Right kidney (tissue), 1 donor: ENCODE measurements around the gene SCTR.

ENCODE experiments used
- DNase-seq: peaks from one replicate; pipeline ENCODE4 v3.0.0-alpha.2; 2016

Gene SCTR

DNA sequence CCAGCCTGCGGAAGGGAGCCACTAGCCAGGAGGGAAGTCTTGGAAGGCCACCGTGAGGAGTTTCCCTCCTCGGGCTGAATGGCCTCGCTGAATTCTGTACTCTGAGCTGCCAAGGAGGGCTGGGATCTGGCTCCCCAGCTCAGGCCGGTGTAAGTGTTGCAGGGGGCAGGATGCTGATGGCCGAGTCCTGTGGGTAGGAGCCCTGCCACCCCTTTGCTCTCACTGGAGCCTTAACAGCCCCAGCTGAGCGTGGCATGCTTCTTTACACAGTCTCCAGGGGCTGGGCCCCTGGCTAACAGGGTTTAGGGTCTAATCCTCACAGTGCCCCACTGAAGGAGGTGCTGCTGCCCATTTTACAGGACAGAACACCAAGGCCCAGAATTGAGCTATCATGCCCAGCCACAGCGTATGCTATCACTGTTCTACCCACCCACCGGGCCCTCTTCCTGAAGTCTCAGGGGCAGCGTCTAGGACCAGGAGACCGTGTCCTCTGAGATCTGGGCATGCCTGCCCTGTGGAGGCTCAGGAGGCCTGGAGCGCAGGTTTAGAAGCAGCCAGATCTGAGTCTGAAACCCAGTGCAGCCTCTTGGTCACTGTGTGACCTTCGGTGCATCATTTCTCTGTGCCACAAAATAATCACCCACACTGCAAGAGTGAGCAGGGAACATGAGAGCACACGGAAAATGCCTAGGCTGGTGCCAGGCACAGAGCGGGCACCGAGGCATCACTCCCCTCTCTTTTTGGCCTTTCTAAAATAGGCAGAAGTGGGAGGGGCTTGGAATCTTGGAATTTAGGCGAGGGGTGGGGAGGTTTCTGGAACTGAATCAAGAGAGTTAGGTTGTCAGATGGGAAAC lies 49.7 kb downstream of the SCTR start:
- DNase-seq, result no peak

DNA sequence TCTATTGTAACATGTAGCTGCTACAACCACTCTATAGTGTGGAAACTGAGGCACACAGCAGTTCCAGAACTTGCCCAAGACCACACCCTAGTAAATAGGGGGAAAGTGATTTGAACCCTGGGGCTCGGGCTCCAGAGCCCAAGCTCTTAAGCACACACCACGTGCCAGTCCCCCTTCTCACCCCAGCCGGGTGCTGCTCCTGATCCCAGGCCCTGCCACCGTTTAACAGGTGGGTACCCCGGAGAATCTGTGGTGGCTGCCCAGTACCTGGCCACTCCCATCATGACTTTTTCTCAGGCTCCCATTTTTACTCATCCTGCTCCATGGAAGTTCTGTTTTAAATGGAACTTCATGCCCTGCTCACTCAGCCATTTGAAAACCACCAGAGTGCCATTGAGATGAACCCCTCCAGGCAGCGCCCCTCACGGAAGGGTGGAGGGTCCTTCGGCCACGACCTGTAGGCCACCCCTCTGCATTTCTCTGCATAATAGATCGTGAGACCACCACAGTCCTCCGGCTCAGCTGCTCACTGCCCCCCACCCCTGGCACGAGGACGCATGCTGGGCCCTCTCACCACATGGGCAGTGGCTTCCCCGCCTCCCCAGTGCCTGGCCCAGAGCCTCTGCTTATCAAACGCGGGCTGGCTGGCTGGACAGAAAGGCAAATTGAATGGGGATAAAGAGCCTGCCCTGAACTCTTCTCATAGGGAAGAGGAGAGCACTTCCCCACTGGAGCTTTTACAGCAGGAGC lies 50.5 kb downstream of the SCTR start:
- DNase-seq, result no peak

DNA sequence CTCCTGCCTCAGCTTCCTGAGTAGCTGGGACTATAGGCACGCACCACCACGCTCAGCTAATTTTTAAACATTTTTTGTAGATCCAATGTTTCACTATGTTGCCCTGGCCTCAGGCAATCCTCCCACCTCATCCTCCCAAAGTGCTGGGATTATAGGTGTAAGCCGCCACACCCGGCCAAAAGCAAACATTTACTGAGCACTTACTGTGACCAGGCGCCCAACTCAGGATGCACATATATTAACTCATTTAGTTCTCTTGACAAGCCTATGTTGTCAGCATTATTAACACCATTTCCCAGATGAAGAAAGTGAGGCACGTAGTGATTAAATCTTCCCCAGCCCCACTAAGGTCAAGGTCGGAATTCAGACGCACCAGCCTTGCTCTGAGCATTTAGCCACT lies 51.5 kb downstream of the SCTR start:
- no peak for DNase-seq

DNA sequence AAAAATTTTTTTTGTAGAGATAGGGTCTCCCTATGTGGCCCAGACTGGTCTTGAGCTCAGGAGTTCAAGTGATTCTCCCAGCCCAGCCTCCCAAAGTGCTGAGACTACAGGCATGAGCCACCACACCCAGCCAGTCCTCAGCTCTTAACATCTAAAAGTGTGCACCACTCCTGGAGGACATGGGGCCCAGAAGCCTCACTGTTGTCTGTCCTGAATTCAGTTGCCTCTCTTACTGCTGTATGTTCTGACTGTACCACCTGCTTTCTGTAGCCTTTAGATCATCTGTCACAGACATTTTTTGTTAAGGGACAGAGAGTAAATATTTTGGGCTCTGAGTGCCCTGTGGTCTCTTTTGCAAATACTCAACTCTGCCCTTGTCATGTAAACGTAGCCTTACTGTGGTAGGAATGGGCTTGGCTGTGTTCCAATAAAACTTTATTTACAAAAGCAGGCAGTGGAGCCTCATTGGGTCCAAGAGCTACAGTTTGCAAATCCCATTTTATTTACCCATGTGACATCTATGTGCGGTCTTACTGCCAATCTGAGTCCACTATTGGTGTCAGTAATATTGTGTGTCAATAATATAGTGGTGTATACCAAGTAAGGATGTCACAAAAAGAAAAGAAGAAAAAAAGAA lies 54.5 kb downstream of the SCTR start:
- no peak for DNase-seq

DNA sequence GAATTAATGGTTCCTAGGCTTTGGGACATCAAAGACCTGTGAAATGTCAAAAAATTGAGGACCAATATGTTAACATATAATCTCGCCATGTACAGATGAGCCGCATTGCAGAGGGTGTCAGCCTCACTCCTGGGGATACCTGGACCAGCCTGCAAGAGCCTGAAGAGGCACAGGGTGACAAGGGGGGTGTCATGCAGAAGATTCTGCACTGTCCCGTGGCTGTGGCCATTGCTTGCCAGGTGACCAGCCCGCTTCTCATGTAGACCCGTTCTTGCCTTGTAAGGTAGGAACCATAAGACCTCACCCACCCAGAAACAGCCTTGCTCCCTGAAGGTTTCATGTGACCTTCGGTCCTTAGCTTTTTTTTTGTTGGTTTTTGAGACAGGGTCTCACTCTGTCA lies 55.2 kb downstream of the SCTR start:
- no peak for DNase-seq

DNA sequence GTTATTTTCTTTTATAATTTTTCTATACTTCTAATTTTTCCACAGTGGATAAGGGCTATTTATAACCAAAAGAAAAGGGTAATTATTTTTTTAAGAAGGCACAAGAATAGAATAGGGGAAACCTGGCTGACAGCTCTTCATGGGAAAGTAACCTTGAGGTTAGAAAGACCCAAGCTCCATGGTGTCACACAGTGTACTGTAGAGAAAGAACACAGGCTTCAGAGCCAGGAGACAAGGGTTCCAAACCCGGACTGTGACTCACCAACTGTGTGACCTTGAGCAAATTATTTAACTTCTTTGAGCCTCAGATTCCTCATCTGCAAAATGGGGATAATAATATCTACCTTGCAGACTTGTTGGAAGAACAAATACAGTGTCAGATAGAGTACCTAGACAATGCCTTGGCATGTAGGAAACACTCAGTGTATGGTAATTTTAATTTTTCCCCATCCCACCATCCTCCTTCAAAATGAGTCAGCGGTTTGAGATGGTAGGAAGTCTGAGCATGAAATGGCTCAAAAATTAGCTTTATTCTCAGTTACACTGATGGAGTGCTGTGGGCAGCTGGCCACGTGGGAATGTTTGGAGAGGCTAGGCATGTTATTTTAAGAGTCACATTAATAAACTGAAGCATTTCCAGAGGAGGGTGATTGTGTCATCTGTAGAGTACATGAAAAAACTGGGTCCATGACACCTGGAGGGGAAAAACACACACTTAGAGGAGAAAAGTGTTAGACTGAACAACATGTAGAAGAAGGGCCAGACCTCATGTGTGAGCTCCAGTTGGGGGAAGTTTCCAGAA lies 55.9 kb downstream of the SCTR start:
- no peak for DNase-seq

DNA sequence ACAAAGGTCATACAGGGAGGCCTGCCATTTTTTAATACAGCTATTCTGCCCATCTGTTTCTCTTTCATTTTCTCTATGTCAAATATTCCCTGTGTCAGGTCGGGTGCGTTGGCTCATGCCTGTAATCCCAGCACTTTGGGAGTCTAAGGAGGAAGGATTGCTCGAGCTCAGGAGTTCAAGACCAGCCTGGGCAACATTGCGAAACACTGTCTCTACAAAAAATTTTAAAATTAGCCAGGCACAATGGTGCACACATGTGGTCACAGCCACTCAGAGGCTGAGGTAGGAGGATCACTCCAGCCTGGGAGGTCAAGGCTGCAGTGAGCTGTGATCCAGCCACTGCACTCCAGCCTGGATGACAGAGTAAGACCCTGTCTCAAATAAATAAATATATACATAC lies 57.9 kb downstream of the SCTR start:
- no peak for DNase-seq

DNA sequence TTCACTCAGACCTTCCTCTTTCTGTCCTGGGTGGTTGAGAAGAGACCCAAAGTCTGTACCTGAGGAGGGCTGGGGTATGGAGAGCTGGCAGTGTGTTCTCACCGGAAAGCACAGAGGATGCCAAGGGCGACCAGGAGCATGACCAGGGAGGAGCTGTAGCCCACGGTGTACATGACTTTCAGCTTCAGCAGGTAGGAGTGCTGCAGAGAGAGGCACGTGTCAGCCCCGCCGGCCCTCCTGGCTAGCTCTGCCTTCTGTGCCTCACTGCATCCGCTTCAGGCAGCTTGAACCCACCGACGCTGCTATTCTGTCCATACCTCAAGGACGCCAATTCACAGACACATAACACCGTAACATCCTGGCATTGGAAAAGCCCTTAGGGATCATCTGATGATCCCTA lies 58.6 kb downstream of the SCTR start:
- DNase-seq, result no peak

DNA sequence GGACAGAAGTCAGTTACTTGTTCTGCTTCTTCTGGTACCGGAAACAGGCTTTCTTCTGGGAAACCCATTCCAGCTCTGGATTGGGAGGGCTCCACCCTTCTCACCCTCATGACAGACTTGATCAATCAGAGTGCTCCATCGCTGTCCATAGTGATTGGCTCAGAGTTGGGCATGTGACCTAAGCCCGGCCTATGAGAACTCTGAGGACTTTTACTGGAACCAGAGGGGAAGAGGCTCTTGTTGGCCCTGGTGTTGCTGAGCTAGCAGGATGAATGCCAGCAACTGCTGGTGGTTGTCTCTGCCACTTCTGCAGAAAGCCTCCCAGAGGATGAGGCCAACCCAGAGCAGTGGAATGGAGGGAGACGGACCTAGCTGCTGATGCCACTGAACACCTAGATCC lies 59.3 kb downstream of the SCTR start:
- DNase-seq, result no peak

DNA sequence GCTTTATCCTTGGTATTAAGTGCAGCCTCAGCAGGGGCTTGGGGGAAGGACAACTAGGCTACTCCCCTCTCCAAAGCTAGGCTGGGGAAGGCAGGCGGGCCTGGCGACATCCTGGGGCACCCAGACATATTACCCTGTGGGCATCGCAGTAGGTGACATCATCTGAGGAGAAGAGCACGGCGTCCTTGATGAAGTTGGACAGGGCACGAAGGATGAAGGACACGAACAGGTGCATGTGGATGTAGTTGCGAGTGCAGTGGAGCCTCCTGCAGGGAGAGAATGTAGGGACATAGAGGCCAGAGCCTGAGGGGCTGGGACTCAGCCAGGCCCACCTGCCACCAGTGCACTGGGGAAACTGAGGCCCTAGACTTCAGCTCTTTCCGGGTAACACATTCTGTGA lies 60.3 kb downstream of the SCTR start:
- no peak for DNase-seq

DNA sequence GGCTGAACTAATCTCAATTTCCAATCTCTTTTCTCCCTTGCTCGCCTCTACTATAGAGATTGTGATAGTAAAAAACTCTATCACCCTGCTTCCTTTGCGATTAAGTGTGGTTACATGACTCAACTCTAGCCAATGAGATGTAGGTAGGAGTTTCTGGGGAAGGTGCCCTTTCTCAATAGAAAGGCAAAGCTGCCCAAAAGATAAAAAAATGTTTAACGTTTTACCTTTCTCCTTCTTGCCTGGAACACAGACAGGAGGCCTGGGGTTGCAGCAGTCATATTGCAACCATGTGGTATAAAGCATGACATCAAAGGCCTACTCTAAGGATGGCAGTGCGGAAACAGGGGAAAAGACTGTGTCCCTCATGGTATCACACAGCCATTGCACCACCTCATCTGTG lies 61.1 kb downstream of the SCTR start:
- no peak for DNase-seq

DNA sequence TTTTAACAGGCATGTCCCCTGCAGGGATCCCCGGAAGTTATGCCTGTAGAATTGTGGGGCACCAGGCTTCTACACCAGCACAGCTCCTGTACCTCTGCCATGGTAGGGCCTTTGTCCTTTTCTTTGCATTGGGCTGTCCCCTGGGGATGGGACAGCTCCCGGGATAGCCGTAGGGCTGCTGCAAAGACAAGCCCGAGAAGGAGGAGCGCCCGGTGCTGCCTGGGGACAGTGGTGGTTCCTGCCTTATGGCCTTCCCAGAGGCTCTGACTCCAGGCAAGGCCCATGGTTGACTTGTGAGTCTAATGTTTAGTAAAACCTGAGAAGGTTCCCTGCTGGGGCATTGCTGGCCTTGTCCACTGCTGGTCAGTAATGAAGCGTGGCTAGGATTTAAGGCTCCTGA lies 61.7 kb downstream of the SCTR start:
- DNase-seq, result no peak

DNA sequence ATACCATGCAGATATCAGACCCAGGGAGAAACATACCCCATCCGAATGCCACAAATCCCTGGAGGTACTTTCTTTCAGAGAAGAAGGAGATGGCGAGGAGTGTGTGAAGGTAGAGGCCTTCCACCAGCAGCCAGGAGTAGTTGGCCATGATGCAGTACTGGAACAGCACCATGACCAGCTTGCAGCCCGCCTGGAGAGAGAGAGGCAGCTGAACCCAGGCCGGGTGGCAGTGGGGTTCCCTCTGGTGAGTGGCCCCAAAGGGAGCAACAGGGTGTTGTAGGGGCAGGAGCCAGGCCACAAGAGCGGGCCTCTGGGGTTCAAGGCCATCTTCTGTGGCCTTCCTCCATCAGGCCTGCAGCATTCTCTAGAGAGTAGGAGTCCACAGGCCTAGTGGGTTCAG lies 62.5 kb downstream of the SCTR start:
- no peak for DNase-seq

DNA sequence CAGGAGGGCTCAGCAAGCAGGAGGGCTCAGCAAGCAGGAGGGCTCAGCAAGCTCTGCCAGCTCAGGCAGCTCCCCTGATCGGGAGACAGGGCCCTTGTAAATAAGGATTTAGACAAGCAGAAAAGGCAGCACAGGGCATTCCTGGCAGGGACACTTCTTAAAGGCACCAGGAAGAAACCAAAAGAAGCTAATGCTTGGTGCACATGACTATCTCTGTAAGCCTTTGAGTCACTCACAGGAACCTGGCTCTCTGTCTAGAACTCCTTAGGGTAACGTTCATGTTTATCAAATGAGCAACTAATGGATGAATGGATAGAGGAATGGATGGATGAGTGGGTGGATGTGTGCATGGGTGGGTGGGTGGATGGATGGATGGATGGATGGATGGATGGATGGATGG lies 64.2 kb downstream of the SCTR start:
- no peak for DNase-seq

DNA sequence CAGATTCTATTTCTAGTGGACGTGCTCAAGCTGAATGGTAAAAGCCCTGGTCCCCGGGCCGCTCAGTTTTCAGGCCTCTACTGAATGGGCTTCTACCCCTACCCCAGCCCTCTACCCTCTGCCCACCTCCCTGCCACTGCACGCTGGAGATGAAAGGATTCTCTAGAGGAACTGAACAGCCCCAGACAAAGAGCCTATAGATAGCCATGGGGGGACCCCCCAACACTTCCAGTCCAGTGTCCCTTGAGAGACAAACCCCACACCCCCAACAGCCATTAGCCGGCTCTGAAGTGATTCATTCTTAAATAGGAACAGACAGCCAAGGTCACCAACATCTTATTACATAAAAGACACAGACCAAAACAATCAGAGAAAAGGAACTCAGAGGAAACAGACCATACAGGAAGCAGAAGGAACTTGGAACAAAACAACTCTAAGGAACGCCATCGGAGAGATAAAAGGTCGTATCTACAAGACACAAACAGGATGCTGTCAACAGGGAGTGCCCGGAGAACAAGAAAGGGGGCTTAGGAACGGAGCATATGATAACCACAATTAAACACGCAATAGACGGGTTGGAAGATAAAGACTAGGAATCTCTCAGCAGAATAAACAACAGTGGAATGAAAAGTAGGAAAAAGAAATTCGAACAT lies 69.1 kb downstream of the SCTR start:
- no peak for DNase-seq

DNA sequence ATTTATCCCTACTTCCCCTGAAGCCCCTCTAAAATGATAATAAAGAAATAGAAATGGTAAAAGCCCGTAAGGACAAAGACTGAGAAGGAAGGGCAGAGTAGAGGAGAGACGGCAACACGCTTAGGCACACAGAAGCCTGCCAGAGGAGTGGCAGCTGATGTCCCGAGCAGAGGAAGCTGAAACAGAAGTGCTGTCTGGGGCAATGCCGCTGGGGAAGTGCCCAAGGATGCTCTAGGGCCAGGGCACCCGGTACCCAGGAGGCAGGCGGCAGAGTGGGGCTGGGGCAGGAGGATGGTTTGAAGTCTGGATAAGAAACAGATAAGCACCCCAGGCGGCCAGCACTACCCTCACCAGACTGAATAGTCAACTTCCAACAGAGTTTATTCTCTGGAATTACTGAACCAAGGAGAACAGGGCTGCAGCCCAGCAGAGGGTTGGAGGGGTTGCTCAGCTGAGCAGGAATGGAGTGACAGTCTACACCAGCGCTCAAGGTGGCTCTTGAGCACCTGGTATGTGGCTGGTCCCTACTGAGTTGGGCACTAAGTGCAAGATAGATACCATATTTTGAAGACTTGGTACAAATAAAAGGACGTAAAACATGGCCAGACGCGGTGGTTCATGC lies 70.2 kb downstream of the SCTR start:
- DNase-seq, result no peak

DNA sequence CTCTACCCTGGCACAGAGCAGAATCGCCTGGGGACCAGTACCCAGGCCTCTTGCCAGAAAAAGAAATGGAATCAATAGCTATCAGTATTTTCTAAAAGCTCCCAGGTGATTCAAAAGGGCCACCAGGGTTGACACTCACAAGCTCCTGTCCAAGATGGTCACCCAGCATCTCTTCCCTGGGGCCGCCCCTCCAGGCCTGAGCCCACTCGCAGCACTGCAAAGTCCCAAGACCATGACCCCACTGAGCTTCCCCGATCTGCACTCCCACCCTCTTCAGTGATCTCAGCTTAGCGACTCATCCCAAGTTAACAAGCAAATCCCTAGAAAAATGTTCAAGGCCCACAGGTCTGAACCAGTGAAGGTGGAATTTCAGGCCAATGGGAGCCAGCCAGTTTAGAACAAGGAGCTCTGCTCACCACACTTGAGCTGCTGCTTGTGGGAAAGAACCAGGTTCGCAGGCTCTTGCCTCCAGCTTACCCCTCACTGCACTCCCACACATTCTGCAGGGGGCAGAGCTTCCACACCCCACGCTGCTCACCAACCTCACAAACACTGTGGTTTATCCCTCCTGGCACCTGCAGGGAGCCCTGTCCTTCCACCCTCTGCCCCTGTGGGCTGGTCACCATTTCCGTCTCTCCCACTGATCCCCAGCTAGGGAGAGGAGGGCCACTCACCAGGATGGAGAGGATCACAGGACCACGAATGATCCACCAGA lies 72.8 kb downstream of the SCTR start:
- no peak for DNase-seq

DNA sequence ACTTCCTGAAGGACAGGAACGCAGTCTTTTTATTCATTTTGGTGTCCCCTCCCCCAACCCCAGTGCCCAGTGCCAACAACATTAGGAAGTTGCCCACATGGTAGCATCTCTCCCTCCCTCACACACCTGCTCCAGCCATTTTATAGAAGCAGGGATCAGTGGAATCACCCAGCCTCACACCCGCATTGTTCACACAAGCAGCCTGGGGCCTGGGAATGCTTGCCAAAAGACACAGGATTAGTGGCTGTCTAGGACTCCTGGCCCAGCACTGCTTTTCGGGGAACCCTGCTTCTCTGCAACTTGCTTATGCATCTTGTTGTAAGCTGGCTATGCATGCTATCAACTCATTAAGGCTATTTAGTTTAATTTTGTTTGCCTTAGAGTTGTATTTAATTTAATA lies 74.8 kb downstream of the SCTR start:
- DNase-seq, result no peak

DNA sequence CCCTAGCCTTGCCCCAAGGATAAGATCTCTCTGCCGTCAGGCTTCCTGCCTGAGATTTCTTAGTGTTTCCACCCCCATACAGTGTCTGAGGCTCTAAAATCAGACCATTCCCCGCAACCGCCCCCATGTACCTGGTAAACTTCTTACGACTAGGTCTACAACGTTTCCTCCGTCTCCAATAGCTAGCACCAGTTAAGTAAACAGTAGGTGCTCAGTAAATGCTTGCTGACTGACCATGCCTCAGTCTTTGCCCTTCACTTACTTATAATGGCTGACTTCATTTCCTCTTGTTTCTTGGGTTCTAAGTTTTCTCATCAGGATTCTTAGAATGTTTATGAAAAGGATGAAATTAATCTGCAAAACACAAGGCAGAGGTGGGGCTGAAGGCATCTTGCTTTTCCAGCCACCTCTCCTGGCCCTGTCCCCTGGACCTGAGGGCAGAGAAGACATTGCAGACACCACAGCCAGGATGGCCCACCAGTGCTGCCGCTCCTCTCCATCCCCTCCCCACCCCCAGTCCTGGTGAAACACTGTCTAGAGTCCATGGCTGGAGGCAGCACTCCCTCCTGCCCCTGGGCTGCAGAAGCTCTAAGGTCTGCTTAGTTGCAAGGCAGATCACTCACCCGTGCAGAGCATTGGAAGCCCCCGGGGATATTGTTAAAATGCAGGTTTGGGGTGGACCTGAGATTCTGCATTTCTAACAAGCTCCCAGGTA lies 75.7 kb downstream of the SCTR start:
- no peak for DNase-seq

DNA sequence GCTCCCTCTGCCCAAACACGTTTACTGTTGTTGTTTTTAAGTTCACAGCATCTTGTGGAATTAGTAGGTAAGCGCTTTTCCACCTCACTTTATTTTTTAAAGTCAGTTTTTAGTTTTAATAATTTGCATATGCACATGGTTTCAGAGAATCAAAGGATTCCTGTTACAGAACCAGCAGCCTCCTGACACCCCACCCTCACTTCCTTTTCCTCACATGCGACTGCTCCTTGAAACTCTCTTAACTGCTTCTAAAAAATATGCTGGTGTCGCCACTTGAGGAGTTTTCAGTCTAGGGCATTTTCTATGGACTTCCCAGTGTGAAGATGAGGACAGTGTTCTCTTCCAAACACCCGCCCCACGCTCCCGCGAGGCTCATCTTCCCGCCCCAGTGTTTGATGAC lies 78.2 kb downstream of the SCTR start:
- no peak for DNase-seq
